CD4-positive, alpha-beta T cell treated with Interleukin-15 for 4 hours (primary cell): ENCODE data around the gene MRM2.
A peak's percentile ranks its signal among the peaks of the same experiment; 100 is the strongest.

ENCODE experiments used
- DNase-seq: peaks from one replicate; pipeline ENCODE4 v3.0.0-alpha.2; 2020; ENCODE audit warnings: low spot score

The MRM2 gene

DNA sequence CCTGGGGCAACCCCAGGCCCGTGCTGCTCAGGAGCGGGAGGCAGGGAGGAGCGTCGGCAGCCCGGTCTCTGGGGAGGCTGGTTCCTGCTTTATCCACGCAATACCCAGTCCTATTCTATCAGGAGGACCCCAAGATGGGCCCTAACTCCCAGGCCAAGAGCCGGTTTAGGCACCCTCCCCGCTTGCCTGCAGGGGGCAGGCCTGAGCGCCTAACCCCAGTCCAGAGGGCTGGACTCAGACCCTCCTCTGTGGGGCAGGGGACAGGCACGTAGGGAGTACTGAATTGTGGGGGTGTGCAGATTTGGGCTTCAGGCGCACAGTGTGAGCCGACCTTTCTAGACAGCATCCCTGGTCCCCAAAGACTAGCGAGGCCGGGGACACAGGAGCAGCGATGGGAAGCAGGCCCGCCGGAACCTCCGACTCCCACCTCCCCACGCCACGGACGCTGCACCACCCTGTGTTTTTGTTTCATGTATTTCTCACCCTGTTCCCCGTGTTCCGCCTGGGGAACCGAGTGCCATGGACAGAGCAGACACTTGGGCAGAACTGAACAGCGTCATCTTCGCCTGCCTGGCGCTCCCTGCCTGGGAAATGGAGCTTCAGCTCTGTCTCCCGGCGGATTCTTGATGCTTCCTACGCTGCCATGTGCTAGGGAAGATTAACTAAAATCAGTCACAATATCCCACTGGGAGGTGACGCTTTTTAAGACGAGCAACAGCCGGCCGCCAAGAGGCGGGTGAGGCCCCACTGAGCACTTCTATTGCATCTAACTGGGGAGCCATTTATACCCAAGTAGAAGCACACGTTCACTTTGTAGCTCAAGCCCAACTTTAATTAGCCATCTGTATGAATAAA is 5.4 kb upstream of the MRM2 start:
- no peak for DNase-seq

GRCh38 chr7:2245883-2246675 is 4.1 kb upstream of the MRM2 start:
- DNase-seq, result no peak

- no peak for DNase-seq
Observed at GRCh38 chr7:2244404-2244995, 2.5 kb upstream of the MRM2 start.

DNA sequence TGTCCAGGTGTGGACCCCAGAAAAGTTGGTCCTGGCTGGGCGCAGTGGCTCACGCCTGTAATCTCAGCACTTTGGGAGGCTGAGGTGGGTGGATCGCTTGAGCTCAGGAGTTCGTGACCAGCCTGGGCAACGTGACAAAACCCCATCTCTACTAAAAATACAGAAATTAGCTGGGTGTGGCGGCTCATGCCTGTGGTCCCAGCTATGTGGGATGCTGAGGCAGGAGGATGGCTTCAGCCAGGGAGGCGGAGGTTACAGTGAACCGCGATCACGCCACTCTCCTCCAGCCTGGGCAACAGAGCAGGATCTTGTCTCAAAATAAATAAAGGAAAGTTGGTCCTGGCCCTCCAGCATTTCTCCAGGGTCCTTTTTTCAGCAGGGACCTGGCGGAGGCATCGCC is 1.5 kb upstream of the MRM2 start:
- no peak for DNase-seq

DNA sequence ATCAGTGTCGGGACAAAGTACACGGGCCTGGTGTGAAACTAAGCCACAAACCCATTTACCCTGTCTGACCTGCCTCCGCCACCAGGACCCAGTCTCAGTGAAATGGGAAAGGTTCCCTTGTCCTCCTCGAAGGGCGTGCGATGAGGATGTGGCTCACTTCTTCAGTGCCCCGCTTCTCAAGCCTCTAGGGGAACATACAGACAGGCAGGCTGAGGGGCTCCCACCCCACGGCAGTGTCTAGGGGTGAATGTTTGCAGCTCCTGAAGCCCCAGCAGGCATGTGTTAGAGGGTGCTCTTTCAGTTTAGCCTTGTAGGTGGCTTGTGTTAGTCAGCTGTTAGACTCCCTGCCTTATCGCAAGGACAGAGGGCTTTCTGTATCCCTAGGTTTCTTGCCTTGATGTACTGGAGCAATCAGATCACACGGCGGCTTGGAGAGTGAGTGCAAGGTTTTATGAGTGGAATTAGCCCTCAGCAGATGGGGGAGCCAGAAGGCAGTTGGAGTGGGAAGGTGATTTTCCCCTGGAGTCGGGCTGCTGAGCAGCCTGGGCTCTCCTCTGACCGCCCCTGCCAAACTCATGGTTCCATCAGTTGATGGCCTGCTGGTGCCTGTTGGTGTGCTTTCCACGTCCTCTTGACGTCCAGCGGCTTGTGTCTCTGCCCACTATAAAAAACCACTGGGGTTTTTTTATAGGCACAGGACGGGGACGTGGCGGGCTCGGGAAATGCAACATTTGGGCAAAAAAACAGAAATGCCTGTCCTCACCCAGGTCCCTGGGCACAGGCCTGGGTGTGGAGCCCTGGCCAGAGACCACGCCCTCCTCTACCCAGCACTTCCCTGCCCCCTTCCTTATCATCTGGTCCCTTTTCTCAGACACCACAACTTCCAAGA is 780 bp upstream of the MRM2 start:
- no peak for DNase-seq

GRCh38 chr7:2239242-2239641 is 2.8 kb downstream of the MRM2 start:
- DNase-seq, result no peak

DNA sequence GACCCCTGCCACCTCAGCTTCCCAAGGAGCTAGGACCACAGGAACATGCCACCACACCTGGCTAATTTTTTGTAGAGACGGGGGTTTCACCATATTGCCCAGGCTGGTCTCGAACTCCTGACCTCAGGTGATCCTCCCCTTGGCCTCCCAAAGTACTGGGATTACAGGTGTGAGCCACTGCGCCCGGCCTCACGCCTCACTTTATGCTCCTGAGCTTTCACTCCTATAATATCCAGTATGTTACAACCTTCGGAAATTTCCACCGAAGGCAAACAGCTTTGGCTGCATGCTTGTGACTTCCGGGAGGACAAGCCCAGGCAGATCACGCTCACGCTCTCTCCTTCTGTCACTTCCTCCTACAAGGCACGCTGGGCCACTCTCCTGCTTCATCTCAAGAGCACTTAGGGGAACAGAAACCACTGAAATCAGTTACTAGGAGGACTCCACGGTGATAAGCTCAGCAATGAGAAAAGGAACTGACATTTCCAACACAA is 4.8 kb downstream of the MRM2 start:
- no peak for DNase-seq

- DNase-seq, result no peak
Observed at GRCh38 chr7:2233926-2234325, 8.1 kb downstream of the MRM2 start.

DNA sequence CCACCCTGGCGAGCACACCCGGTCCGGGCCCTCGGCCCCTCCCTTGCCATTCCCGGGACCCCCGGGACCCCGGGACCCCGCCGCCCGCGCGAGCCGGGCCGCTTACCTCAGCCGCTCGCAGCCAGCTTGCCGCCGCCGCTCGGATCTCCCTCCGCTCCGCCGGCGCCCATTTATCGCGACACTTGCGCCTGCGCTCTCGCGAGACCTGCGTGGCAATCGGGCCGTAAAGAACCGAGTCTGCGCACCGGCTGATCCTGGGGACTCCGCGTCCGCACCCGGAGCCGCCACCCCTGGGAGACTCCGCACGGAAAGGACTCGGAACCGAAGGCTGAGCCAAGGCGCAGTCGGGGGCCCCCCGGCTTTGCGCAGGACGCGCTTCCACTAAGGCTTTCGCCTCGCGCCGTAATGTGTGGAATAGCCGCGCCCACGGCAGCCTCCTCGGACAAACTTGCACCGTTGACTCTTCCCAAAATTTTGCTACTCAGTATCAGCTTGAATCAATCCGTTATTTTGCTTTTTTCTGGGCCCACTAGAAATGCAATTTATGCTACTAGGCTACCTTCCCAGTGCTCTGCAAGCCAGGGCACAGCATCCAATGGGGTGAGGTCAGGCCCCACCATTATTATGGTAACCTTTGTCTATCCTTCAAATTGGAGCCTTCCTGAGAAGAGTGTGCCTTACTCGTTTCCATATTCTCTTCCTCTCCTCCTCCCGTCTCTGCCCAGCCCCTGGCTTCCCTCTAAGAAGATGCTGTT is 9.1 kb downstream of the MRM2 start, which contains the start of gene MAD1L1:
TSS of gene MAD1L1 (minus strand) at position 180 of the 755 bp plus-strand sequence. CDS start 2,812 bp downstream, outside the sequence.
- DNase-seq, result peak; percentile 87

DNA sequence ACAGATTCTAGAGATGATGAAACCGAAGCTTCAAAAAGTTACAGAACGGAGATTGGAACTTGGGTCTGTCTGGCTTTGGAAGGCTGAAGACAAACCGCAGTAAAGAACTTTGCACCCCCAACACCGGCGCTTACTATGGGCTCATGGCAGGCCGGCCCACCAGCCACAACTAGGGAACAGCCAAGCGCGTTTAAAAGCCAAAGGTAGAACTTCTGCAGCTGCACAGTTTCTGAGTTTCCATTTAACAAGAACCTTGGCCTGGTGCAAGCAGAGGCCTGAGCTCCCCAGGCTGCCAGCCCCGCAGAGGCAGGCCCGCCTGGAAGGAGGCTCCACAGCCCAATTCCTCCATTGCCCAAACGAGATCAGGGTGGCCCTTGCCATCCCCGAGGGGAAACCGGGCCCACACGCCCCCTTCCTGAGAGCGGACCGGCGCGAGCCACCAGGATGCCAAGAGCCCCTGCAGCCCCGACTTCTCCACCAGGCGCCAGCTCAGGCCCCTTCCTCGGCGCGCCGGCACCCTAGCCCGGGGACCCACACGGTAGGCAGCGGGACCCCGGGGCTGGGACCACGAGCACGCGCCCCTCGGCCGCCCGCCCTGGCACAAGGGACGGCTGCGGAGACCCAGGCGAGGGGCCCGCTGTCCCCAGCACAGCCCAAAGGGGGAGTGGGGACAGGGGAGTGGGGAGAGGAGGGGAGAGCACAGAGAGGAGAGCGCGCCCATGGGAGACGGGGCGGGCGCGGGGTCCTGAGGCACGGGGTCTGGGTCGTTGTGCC is 9.8 kb downstream of the MRM2 start:
- DNase-seq, result no peak

DNA sequence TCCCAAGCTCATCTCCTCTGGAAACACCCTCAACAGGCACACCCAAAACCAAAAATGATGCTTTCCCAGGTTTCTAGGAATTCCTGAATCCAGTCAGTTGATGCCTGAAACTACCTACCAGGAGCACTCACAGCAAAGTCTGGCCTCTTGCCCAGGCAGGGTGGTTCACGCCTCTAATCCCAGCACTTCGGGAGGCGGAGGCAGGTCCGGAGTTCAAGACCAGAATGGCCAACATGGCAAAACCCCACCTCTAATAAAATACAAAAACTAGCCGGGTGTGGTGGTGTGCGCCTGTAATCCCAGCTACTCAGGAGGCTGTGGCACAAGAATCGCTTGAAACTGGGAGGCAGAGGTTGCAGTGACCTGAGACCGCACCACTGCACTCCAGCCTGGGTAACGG is 11.1 kb downstream of the MRM2 start:
- no peak for DNase-seq

DNA sequence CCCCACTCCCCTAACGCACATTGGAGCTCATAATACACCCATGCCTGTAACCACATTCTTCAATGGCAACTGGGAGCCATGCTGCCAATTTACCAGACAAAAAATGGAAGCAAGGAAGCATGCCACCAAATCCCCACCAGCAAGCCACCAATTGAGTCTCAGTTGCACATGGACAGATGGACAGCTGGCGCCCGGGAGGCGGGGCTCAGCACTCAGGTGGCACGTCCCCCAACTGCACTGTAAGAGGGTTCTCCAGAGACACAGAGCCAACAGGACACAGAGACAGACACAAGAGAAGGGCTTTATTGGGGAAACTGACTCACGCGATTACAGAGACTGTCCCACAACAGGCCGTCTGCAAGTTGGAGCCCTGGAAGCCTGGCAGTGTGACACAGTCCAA is 11.8 kb downstream of the MRM2 start:
- DNase-seq, result no peak

- DNase-seq, result no peak
Observed at GRCh38 chr7:2229467-2229866, 12.5 kb downstream of the MRM2 start.

- no peak for DNase-seq
Observed at GRCh38 chr7:2228921-2229320, 13.1 kb downstream of the MRM2 start.

DNA sequence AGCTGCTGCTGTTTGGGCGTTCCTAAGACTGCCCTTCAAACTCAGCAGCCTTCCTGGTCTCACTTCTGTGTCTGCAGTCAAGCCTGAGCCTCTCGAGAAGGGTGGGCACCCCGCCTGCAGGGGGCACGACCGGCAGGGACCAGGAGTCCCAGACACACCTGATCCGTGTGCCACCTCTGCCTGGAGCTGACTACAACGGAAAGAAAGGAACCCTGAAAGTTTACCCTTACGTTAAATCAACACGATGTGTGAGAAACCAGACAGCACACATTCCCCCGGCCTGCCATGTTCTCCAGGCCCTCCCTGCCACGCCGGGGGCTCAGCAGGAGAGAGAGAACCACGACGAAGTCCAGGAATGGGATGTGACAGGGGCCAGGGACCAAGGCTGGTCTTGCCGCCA is 14.3 kb downstream of the MRM2 start:
- DNase-seq, result no peak

GRCh38 chr7:2225830-2226229 is 16.2 kb downstream of the MRM2 start:
- DNase-seq, result no peak

GRCh38 chr7:2225336-2225735 is 16.7 kb downstream of the MRM2 start:
- DNase-seq, result no peak

- DNase-seq, result no peak
Observed at GRCh38 chr7:2224934-2225333, 17.1 kb downstream of the MRM2 start.

DNA sequence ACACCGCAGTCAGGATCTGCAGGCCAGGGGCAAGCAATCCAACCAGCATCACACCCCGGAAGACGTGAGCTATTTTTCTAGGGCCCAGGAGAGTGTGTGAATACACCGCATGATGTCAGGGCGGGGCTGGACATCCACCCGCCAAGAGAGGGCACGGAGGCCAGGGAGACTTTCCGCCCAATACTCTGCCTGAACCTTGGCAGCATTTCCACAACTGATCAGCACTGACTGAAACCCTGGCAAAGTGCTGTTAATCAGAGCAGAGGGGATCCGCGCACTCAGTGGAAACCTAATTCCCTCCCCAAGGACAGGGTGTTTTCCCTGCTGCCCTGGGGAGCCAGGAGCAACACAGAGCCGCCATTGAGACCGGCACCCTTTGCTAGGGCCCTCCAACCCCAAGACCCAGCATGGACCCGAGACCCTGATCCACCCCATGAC is 17.5 kb downstream of the MRM2 start:
- DNase-seq, result no peak

GRCh38 chr7:2223321-2223720 is 18.7 kb downstream of the MRM2 start:
- no peak for DNase-seq
